HG02938 (cell line): ENCODE results near the gene DCLK1.

Source experiments
- ATAC-seq: cut with Tn5 transposase; IDR thresholded peaks from one replicate; pipeline ENCODE4 v1.9.1; 2021; ENCODE audit warnings: mild to moderate bottlenecking, moderate library complexity; ENCODE audit not compliant: unreplicated experiment

DCLK1 gene

DNA sequence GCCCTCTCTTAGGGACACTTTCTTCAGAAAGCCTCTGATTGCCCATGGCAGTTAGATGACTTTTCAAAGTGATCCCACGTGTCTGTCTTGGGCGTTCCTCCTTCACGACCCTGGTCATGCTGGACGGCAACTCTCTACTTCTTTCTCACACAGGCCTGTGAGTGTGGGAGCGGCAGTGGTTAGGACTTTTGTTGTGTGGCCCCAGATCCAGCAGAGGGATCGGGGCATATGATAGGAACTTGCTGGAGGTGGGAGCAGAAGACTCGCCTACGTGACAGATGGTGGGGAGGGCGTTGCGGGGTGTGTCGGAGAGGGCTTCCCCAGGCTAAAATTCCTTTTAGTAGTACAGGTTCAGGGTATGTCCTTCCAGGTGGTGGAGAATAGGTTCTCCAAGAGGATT is 365.2 kb downstream of the DCLK1 start:
- ATAC-seq: no peak

GRCh38 chr13:35765366-35765765 is 365.8 kb downstream of the DCLK1 start:
- ATAC-seq: no peak

DNA sequence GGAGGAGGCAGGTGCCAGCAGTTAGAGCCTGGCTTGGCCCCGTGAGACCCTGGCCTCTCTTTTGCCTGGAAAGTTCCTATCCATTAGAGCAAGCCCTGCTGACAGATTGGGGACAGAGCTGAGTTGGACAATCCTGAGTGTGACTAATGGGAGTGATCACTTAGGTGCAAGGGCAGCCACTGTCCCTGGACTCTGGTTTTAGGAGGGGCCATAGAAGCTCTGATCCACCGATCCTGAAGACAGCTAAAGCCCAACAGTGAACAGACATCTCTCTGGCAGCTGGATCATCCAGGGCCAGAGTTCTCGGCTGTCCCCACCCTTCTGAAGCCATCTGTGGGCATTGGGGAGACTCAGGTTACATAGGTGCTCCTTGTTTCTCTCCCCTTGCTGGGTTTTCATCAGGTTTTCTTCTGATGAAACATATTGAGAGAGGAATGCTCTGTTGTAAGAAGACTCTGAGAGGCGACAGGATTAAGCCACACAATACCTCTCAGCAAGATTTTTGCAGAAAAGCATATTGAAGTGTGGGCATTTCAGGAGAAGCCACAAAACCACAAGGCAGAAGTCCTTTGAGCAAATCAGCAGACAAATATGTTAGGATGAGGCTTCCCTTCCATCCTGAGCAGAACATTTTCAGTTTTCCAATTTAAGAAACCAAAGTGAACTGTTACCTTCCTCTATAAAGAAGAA is 366.7 kb downstream of the DCLK1 start:
- no peak for ATAC-seq

- no peak for ATAC-seq
Measured at GRCh38 chr13:35763782-35764123, 367.4 kb downstream of the DCLK1 start.

DNA sequence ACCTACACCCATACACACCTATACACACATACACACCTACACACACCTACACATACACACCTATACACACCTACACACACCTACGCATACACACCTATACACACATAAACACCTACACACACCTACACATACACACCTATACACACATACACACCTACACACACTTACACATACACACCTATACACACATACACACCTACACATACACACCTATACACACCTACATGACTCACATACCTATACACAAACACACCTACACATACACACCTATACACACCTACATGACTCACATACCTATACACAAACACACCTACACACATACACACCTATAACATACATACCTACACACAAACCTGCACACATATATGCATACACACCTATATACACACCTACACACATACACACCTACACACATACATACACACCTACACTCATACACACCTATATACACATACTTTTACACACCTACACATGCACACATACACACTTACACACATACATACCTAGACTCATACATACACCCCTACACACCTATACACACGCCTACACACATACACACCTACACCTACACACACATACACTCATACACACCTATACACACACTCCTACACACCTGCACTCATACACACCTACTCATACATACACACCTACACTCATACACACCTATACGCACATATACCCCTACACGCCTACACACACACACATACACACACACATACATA is 368.0 kb downstream of the DCLK1 start:
- ATAC-seq: no peak

- no peak for ATAC-seq
Measured at GRCh38 chr13:35761440-35762252, 369.5 kb downstream of the DCLK1 start.

GRCh38 chr13:35760735-35761281 is 370.4 kb downstream of the DCLK1 start:
- no peak for ATAC-seq

DNA sequence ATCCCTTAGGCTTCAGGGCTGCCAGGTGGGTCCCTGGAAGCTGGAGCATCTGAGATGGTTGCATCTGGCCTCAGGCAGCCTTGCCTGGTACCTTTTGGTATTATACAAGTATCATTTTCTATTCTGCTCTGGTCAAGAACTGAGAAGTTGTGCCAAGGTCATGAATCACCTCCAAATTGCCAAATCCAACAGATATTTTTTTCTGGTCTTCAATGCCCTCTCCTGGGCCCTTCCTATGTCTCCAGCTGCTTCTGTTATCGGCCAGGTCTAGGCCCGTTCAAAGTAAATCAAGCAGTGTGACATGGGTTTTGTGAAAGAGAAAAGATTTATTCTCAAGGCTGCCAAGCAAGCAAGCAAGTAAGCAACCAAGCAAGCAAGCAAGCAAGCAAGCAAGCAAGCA is 383.6 kb downstream of the DCLK1 start:
- no peak for ATAC-seq

- ATAC-seq: no peak
Measured at GRCh38 chr13:35744566-35745178, 386.5 kb downstream of the DCLK1 start.

- ATAC-seq: no peak
Measured at GRCh38 chr13:35744144-35744543, 387.0 kb downstream of the DCLK1 start.

- ATAC-seq: no peak
Measured at GRCh38 chr13:35743165-35743564, 388.0 kb downstream of the DCLK1 start.

GRCh38 chr13:35741657-35742056 is 389.5 kb downstream of the DCLK1 start:
- no peak for ATAC-seq

DNA sequence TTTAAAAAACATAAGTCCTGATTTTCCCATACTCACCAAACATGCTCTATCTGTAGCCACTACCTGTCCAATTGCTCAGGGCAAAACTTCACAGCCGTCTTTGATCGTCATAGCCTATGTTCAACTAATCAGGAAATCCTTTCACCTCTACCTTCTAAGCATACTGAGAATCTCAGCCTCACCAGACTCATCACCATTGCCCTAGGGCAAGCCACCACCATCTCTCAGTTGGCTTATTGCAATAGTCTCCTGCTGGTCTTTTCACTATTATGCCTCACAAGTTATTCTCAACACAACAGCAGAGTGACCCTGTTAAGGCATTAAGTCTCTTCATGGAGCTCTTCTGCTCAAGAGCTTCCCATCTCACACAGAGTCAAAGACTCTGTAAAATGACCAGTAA is 394.3 kb downstream of the DCLK1 start:
- no peak for ATAC-seq

DNA sequence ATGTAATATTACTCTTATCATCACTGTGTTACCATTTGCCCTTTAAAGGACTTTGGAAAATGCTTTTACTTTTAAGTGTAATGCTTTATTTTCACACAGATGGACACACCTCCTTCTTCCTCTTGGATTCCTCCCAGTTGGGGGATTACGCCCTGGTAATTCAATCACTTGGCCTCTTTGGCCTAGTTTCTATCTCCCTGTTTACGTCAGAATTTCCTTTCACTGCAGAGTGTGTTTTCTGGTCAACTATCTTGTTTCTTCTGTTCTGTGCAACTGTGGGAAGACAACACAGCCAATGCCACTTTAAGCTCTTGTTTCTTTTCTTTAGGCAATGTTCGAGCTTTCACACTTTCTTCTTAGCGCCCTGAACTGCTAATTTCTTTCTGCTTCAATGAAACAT is 397.4 kb downstream of the DCLK1 start:
- ATAC-seq: no peak

DNA sequence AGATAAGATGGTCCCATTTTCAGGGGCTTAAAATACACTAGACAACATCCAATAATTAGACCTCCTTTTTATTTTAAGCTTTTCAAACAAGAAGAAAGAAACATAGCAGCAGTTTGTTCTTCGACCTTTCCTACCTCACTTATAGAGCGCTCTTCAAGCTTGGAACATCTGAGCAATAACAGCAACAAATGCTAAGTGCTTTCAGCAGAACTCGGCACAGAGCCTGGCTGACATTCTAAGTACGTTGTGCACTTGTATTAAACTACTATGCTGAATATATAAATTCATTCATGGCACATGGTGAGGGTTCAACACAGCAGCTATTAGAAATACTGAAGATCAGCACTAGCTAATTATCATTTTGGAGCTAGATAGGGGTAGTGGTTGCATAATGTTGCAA is 398.6 kb downstream of the DCLK1 start:
- no peak for ATAC-seq

GRCh38 chr13:35731471-35731870 is 399.7 kb downstream of the DCLK1 start:
- no peak for ATAC-seq

GRCh38 chr13:35729926-35730627 is 401.1 kb downstream of the DCLK1 start:
- ATAC-seq: no peak

GRCh38 chr13:35727881-35728280 is 403.3 kb downstream of the DCLK1 start:
- no peak for ATAC-seq

- ATAC-seq: no peak
Measured at GRCh38 chr13:35724446-35724845, 406.7 kb downstream of the DCLK1 start.

- ATAC-seq: no peak
Measured at GRCh38 chr13:35723821-35724220, 407.4 kb downstream of the DCLK1 start.

GRCh38 chr13:35723053-35723461 is 408.1 kb downstream of the DCLK1 start:
- no peak for ATAC-seq
